Kasumi-1 (cell line): ENCODE results near the gene NUDT1.

Experiments used
- DNase-seq, 2 experiments: peaks; one replicate each; lab custom pipeline; 2025; lab: John Stamatoyannopoulos, UW

The NUDT1 gene

GRCh38 chr7:2241580-2242540, at the start of gene NUDT1, which contains the start of gene MRM2:
Gene NUDT1 (plus strand): TSS chr7:2242226. CDS start chr7:2244575, 2,349 bp downstream.
Gene MRM2 (minus strand): TSS chr7:2242205. CDS start chr7:2242169, 36 bp downstream.
- DNase-seq, result peak in 1 of 2 experiments; percentile 15

GRCh38 chr7:2192831-2193534, 49.0 kb upstream of the NUDT1 start:
- DNase-seq, result no peak

- no peak for DNase-seq
These were observed 48.3 kb upstream of the NUDT1 start for GRCh38 chr7:2193575-2194305.

- no peak for DNase-seq
These were observed 46.4 kb upstream of the NUDT1 start for GRCh38 chr7:2195400-2196246.

GRCh38 chr7:2196381-2197378, 45.3 kb upstream of the NUDT1 start:
- no peak for DNase-seq

GRCh38 chr7:2197436-2198155, 44.4 kb upstream of the NUDT1 start:
- no peak for DNase-seq

- DNase-seq, result no peak
These were observed 43.8 kb upstream of the NUDT1 start for GRCh38 chr7:2198206-2198605.

DNA sequence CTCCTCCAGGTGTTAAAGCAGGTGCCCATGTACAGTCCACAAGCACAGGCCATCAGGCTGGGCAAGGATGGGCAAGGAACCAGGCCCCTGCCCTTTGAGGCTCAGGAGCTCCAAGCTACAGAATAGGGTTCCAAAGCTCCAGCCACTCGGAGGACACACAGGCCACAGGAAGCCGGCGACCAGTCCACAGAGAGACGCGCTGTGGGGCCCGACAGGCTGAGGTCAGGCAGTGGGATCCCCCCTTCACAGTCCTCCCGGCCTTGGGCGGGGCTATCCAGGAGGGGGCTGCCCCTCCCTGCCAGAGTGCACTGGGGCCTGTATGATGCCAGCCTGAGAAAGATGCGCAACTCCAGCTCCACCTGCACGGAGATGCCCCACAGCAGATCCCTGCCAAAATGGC, 43.3 kb upstream of the NUDT1 start:
- DNase-seq, result no peak

GRCh38 chr7:2199528-2199927, 42.5 kb upstream of the NUDT1 start:
- DNase-seq, result no peak

DNA sequence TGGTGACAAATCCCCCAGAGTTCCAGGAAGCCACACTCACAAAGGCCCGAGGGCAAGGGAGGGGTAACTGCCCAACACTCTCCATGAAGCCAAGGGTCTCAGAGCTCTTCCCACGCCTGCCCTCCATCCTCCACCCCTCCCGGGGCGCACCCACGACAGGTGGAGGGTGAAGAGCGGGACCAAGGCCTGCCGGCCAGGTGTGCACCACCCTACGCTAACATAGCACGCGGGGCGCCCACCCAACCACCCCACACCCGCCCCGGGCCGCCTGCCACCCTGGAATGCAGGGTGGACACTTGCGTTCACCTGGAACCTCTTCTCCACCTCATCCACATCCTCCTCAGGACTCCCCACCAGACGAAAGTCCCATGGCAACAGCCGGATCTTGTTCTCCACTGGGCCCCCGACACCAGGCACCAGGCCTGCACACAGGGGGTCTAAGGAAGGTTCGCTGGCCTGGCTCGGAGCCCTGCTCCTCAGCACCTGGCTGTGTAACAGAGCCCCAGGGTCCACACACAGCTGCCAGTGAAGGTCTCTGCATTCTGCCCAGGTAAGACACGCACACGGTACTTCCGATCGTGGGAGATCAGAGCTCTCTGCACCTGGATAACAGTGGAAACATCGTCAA, 42.0 kb upstream of the NUDT1 start:
- DNase-seq, result no peak

GRCh38 chr7:2200584-2200980, 41.4 kb upstream of the NUDT1 start:
- DNase-seq, result no peak

GRCh38 chr7:2201128-2201527, 40.9 kb upstream of the NUDT1 start:
- DNase-seq, result no peak

- DNase-seq, result no peak
These were observed 40.2 kb upstream of the NUDT1 start for GRCh38 chr7:2201686-2202360.

GRCh38 chr7:2202361-2202761, 39.7 kb upstream of the NUDT1 start:
- no peak for DNase-seq

DNA sequence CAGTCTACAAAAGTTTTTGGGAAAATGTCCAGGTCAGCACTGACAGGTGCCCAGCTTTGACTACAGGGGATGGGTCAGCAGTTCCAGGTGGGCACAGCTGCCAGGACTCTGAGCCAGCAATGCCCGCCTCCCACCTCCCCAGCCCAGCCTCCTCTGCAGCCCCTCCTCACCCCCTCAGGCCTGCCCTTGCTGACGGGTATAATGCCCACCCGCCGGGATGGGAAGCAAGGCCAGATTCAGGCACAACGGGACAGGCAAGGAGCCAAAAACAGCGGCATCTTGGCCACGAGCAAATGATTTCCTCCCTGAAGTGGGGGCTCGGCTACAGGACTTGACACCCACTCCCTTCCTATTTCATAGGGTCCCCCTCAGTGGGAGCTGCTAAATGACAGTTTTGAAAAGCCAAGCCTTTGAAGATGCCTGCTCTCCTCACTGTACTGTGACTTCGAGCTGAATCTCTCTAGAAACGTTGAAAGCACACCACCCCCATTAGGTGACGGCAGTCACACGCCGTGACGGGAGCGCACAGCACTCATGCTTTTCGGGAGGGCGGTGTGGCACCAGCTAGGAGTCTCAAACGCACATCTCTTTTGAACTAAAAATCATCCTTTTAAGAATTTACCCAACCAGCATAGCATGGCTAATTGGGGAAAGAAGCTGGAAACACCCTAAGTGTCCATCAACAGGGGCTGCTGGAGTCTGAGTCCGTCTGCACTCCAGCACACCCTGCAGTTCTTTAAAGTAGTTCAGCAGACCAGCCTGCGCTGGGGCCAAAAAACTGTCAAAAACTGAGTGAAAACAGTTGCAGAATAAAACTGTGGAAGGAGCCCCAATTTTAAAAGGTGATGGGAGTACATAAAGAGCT, 38.9 kb upstream of the NUDT1 start:
- no peak for DNase-seq

GRCh38 chr7:2203766-2204300, 38.2 kb upstream of the NUDT1 start:
- DNase-seq, result no peak

DNA sequence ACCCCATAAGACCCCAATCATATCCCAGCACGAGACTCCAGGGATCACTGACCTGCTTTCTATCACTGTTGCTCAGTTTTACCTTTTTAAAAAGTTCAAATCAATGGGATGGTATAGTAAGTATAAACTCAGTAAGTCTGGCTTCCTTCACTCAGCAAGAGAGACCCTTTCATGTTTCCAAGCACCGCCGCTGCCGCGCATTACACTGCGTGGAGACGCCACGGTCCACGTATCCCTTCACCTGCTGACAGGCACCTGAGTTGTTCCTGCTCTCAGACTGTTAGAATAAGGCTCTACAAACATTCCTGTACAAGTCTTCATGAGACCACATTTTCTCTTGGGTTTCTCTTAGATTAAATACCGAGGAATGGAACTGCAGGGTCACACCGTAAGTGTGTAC, 37.6 kb upstream of the NUDT1 start:
- no peak for DNase-seq
